MG63 (cell line): Measurements from ENCODE around the gene SLC35A4. TPM values are rescaled to one million over a fixed set of nuclear protein-coding genes. Genes with fewer than 3 reads are reported as not detected.

Source experiments
- DNase-seq: peaks from one replicate; pipeline ENCODE4 v3.0.0-alpha.2; 2020
- H3K27me3 ChIP-seq: fragments of 250-450 bp; sonication (Bioruptor Pico); 2 replicates; pipeline ENCODE4 v1.5.1; 2020; ENCODE audit warnings: mild to moderate bottlenecking, moderate library complexity
- H3K36me3 ChIP-seq: fragments of 250-450 bp; sonication (Bioruptor Pico); 2 replicates; pipeline ENCODE4 v1.5.1; 2020; ENCODE audit warnings: mild to moderate bottlenecking, moderate library complexity
- H3K4me3 ChIP-seq: fragments of 250-450 bp; sonication (Bioruptor Pico); 2 replicates; pipeline ENCODE4 v1.5.1; 2020; ENCODE audit warnings: mild to moderate bottlenecking, moderate library complexity
- H3K9me3 ChIP-seq: fragments of 250-450 bp; sonication (Bioruptor Pico); 2 replicates; pipeline ENCODE4 v1.5.1; 2020; ENCODE audit warnings: mild to moderate bottlenecking, moderate library complexity
- total RNA-seq: library from RNA; depleted of rRNA; stranded (reverse); fragments of >200 nt; shearing (Covaris generic); gene quantifications from 2 replicates; pipeline ENCODE4 v1.2.3, GENCODE V29; 2014; ENCODE audit warnings: low replicate concordance; rRNA removed

Gene SLC35A4, protein sequence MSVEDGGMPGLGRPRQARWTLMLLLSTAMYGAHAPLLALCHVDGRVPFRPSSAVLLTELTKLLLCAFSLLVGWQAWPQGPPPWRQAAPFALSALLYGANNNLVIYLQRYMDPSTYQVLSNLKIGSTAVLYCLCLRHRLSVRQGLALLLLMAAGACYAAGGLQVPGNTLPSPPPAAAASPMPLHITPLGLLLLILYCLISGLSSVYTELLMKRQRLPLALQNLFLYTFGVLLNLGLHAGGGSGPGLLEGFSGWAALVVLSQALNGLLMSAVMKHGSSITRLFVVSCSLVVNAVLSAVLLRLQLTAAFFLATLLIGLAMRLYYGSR
- 21.7 and 24.8 TPM in 2 replicates for total RNA-seq

DNA sequence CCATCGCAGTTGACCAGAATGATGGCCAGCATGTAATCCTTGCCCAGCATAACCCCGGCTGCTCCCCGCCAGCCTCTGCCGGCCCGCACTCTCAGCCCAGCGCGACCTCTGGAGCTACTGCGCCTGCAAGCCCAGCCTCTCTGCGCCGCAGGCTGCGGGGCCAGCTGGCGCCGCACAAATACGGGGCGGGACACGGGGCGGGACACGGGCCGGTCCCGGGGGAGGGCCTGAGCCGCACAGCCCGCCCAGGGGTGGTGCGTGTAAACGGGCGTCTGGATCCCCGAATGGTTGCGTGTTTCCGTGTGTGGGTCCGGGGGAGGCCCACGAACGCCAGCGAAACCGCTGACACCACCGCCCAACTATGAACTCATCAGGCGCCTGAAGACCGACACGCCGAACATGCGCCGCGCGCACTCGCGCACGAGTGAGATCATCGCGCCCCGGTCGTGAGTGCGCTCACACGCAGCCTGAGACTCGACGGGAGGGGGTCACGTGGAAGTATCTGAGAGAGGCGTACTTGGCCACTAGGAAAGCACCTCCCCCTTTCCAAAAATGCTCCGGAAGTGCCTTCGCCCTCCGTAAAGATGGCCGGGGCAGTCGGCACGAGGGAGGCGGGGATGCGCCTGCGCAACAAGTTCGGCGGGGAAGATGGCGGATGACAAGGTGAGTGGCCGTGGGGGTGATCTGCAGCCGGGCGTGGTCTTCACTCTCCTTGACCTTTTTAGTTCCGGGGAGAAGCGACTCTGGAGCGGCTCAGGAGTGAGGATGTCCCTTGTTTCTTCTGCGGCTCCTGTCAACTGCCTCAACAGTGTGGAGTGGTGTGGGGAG is at the start of gene SLC35A4, which contains the start of gene APBB3:
SLC35A4 (plus strand) TSS at position 633 of the 828 bp plus-strand sequence. CDS start 2,342 bp downstream, outside the sequence.
APBB3 (minus strand) TSS at position 403 of the 828 bp plus-strand sequence; CDS start at position 50, 353 bp downstream.
- Histone ChIP-seq H3K36me3 (peaks cover 38% of the 10 kb centered on the region), H3K4me3 (peak within 1 kb of the TSS; percentile 83), H3K9me3 (no peaks in the 10 kb centered on the region), H3K27me3 (no peaks in the 10 kb centered on the region)
- peak; percentile 99 for DNase-seq

DNA sequence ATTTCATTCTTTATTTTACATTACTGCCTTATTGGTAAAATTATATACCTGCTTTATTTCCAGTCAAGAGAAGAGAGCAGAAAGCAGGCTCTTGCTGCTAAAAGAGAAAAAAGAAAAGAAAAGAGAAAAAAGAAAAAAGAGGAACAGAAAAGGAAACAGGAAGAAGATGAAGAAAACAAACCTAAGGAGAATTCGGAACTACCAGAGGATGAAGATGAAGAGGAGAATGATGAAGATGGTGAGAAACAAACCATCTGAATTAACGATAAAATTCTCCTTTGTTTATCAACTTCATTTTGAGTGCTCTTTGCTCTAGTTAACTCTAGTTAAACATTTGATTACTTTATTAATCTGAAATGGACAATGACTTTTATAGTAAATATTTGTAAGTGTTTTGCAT is 40.6 kb upstream of the SLC35A4 start:
- DNase-seq = no peak
- H3K36me3 ChIP-seq = peaks cover 59% of the 10 kb centered on the region
- no peak overlapping the region for H3K4me3 ChIP-seq
- no peaks in the 10 kb centered on the region for H3K27me3 ChIP-seq
- no peaks in the 10 kb centered on the region for H3K9me3 ChIP-seq

DNA sequence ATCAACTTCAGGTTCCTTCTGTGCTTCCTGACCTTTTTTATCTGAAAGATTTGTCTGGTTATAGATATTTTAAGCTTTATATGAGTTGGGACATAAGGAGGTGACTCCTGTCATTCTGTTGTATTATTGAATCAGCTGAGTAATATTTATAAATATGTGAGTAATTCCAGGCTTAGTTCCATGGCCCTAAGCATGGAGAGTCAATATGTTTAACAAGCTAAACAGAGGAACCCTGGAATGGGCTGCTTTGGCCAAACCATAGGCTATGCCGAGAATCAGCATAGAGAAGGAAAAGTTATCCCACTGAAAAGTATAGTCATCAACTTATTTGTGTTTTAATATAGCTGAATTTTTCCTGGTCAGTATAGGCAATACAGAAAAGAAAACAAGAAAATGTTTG is 24.4 kb upstream of the SLC35A4 start:
- DNase-seq = no peak
- Histone ChIP-seq H3K27me3 (no peaks in the 10 kb centered on the region), H3K36me3 (peaks cover 82% of the 10 kb centered on the region), H3K4me3 (no peak overlapping the region), H3K9me3 (no peaks in the 10 kb centered on the region)

DNA sequence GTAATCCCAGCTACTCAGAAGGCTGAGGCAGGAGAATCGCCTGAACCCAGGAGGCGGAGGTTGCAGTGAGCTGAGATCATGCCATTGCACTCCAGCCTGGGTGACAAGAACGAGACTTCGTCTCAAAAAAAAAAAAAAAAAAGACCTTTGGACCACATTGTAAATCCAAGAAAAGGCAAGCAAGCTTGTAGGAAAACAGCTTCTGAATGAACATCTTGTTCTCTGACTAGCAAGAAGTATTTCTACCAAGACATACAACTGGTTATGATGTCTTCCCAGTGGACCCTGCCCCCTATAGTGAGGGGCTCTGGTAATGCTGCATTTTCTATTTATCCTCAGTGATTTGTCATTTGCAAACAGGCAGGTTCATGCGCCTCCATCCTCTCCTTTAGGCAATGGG is 21.7 kb upstream of the SLC35A4 start:
- H3K9me3 ChIP-seq = no peaks in the 10 kb centered on the region
- DNase-seq = no peak
- no peaks in the 10 kb centered on the region for H3K27me3 ChIP-seq
- H3K4me3 ChIP-seq = no peak overlapping the region
- peaks cover 60% of the 10 kb centered on the region for H3K36me3 ChIP-seq

DNA sequence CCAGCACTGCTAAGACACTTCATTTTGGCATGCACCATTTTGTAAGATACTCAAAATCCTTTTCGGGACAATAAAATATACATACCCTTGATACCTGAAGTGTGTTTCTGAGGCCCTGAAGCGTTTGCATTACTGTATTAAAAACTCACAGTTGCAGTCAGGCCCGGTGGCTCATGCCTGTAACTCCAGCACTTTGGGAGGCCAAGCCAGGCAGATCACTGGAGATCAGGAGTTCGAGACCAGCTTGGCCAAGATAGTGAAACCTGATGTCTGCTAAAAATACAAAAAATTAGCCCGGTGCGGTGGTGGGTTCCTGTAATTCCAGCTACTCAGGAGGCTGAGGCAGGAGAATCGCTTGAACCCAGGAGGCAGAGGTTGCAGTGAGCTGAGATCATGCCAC is 19.6 kb upstream of the SLC35A4 start:
- Histone ChIP-seq H3K27me3 (no peaks in the 10 kb centered on the region), H3K4me3 (no peak overlapping the region), H3K9me3 (no peaks in the 10 kb centered on the region), H3K36me3 (peaks cover 54% of the 10 kb centered on the region)
- DNase-seq = no peak

DNA sequence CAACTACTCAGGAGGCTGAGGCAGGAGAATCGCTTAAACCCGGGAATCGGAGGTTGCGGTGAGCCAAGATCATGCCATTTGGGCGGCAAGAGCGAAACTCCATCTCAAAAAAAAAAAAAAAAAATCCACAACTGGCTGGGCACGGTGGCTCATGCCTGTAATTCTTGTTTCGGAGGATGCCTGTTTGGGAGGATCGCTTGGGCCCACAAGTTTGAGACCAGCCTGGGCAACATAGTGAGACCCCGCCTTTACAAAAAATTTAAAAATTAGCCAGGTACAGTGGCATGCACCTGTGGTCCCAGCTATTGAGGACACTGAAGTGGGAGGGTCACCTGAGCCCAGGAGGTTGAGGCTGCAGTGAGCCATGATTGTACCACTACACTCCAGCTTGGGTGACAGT is 19.0 kb upstream of the SLC35A4 start:
- DNase-seq = no peak
- no peaks in the 10 kb centered on the region for H3K27me3 ChIP-seq
- H3K9me3 ChIP-seq = no peaks in the 10 kb centered on the region
- H3K36me3 ChIP-seq = peaks cover 54% of the 10 kb centered on the region
- H3K4me3 ChIP-seq = no peak overlapping the region

DNA sequence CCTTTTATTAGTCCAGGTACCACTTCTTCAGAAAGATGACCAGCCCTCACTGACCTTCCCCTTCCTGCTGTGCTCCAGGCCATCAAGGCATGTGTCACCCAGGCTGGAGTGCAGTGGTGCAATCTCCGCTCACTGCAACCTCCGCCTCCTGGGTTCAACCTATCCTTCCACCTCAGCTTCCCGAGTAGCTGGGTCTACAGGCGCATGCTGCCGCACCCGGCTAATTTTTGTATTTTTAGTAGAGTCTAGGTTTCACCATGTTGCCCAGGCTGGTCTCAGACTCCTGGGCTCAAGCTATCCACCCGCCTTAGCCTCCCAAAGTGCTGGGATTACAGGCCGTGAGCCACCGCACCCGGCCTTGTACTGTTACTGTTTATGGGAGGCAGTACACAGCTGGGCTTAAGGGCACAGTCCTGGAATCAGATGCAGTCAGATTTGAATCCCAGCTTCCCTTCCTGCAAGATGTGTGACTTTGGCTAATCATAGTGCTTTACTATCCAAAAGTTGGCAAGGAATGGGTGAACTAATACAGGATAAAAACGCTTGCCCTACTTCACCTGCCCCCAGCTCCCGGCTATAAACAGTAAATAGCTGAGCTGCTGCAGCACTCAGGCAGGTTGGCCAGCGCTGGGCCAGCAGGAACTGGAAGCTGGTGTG is 17.6 kb upstream of the SLC35A4 start:
- H3K9me3 ChIP-seq = no peaks in the 10 kb centered on the region
- no peaks in the 10 kb centered on the region for H3K27me3 ChIP-seq
- H3K4me3 ChIP-seq = no peak overlapping the region; the same call in 1 of the 2 replicates
- H3K36me3 ChIP-seq = peaks cover 54% of the 10 kb centered on the region
- DNase-seq = peak; percentile 34

DNA sequence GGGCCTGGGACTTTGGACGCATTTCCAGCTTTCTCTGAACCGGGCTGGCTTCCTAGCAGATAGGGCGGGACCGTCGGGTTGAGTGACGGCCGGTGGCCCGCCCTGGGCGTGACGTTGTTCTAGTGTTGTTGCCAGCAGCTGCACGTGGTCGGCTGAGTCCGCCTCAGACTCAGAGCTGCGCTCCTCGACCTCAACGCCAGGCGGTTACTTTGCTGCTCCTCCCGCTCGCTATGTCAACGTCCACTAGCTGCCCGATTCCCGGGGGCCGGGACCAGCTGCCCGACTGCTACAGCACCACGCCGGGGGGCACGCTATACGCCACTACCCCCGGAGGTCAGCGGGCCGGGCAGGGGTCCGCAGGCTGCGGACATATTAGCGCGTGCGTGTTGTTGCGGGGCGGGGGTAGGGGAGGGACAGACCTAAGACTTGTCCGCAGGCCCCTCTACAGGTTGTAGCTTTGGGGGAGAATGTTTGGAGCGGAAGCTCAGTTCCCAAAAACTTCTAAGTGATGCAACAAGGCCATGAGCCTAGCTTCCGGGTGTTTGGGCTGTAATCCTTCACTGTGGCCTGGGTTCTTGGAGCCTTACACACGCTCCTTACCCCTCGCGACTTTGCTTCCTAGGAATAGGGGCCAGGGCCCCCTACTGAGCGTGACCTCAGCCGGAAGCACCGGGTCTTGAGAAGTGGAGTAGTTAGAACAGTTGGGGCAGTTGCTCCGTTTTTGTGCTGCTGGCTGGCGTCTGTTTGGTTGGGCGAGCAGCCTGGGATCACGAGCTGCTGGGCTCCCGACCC is 16.9 kb upstream of the SLC35A4 start, which contains the start of gene EIF4EBP3:
EIF4EBP3 (plus strand) TSS at position 155 of the 792 bp plus-strand sequence; CDS start at position 231, 76 bp downstream.
- Histone ChIP-seq H3K4me3 (peak within 1 kb of the TSS; percentile 47), H3K36me3 (peaks cover 56% of the 10 kb centered on the region), H3K9me3 (no peaks in the 10 kb centered on the region), H3K27me3 (no peaks in the 10 kb centered on the region)
- peak; percentile 99 for DNase-seq

DNA sequence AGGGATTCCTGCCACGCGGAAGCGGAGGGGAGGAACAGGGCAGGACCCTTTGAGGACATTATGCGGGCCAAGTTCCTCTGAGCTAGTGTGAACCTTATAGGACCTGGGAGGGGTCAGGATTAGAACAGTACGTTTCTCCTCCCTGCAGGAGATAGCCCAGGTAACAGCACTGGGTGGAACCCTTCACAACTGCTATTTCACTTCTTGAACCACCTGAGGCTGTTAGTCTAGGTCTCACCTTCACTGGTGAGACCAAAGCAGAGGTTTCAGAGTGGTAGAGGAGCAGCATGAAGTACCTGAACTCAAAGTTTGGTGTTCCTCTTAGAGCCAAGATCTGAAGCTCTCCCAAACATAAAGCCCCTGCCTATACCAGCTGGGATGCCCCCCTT is 16.3 kb upstream of the SLC35A4 start:
- DNase-seq = no peak
- H3K4me3 ChIP-seq = peak overlapping the region; percentile 47

DNA sequence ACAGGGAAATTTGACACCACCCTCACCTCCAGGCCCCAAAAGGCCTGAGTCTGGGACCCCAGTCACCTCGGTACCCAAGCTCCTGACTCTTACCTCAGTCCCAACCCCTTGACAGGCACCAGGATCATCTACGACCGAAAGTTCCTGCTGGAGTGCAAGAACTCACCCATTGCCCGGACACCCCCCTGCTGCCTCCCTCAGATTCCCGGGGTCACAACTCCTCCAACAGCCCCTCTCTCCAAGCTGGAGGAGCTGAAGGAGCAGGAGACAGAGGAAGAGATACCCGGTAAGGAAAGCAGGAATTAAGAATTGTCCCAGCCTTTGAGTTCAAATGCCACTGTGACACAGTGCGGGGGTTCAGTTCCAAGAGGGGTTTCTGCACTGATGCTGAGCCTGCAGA is 15.8 kb upstream of the SLC35A4 start:
- no peaks in the 10 kb centered on the region for H3K27me3 ChIP-seq
- no peak for DNase-seq
- peaks cover 60% of the 10 kb centered on the region for H3K36me3 ChIP-seq
- no peaks in the 10 kb centered on the region for H3K9me3 ChIP-seq
- H3K4me3 ChIP-seq = no peak overlapping the region

More for the DNA sequence above, 16.3 kb upstream of the SLC35A4 start:
- peaks cover 58% of the 10 kb centered on the region for H3K36me3 ChIP-seq
- H3K9me3 ChIP-seq = no peaks in the 10 kb centered on the region
- H3K27me3 ChIP-seq = no peaks in the 10 kb centered on the region

DNA sequence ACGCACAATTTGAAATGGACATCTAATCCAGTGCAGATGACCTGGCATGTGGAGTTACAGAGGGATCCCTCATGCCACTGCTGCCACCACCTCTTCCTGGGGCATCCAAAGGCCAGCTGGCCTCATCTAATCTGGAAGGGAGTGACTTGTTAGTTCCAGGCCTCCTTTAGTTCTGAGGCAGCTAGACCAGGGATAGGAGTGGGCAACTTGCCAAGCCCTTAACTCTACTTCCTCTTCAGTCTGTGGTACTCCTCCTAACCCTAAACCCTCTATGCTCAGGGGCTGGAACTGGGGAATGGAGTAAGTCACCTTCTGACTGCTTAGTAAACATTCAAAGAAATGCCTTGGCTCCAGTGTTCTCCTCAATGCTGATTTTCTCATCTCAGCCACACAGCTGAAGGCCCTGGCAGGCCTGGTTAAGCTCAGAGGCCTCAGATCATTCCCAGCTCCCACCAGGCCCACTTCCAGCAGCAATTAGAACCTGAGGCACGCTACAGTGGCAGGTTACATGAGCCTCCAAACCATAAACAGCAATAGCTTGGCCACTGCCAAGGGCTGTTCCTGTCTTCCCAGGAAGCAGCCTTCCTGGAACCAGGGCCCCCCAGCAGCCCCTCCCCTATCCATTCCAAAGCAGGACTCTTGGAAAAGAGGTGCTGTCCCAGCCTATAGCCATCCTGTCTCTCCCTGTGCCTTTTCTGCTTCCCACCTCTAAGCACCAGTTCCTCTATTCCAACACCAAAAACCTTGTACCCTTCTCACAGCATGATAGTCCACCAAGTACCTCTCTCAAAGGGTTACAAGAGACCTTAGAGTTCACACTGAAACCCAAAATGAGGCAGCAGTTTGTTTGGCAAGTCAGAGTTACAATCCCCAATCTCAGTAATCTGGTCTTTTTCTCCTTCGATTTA is 15.1 kb upstream of the SLC35A4 start:
- peaks cover 54% of the 10 kb centered on the region for H3K36me3 ChIP-seq
- no peaks in the 10 kb centered on the region for H3K27me3 ChIP-seq
- H3K4me3 ChIP-seq = no peak overlapping the region
- no peaks in the 10 kb centered on the region for H3K9me3 ChIP-seq
- DNase-seq = peak; percentile 67

DNA sequence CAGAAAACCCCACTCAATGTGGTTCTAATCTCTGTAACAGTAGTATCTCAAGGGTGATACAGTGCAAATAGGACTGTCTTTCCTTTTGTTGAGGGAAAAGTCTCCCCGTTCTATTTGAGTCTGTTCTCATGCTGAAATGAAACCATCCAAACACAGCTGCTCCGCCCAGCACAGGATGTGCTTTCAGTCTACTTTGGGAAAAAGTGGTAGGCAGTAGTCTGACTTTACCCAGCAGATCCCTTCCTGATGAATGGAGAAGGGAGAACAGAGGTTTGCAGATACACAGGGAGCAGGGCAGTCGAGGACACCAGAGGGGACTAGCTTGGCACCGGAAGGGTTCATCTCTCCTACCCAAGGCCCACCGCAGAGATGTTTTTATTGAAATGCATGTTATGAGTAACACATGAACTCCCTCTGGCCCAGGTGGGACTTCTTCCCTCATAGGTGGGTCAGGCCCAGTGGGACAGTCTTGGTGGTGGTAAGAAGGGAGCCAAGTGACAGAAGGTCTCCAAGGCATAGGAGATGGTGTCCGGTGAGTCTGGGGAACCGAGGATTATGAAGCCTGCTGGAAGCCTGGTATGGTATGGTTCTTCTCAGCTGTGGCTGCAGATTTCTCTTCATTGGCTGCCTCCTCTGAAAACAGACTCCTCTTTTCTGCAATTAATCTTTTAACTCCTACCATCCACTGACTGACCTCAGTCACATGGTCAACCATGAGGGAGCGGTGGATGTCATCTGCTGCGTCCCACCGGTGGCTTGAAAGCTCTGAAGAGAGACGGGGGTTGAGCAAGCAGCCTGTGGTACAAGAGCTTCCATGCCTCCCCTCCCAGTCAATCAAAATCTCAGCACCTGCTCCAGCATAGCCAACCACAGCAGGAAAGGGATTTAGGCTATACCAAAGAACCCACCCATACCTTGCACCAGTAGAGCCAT is 14.2 kb upstream of the SLC35A4 start:
- no peak for DNase-seq
- peaks cover 59% of the 10 kb centered on the region for H3K36me3 ChIP-seq
- H3K27me3 ChIP-seq = no peaks in the 10 kb centered on the region

DNA sequence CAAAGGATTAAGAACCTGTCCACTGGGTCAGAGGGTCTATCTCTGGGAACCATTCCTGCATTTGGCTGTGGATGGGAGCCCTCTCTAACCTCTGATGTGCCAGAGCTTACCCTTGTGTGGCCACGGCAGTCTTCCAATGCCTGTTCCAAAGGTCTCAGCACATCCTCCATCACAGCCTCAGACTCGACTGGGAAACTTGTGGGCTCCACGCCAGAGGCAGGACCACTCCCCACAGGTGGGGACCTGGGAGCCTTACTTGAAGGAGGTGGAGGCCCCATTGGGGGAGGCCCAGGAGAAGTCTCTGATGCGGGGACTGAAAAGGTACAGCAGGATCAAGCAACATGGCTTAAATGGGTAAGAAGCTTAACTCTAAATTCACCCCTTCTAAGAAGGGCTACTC is 12.8 kb upstream of the SLC35A4 start:
- no peaks in the 10 kb centered on the region for H3K27me3 ChIP-seq
- H3K4me3 ChIP-seq = no peak overlapping the region
- DNase-seq = no peak
- H3K36me3 ChIP-seq = peaks cover 73% of the 10 kb centered on the region
- H3K9me3 ChIP-seq = no peaks in the 10 kb centered on the region

More for the DNA sequence above, 14.2 kb upstream of the SLC35A4 start:
- Histone ChIP-seq H3K9me3 (no peaks in the 10 kb centered on the region), H3K4me3 (no peak overlapping the region)

DNA sequence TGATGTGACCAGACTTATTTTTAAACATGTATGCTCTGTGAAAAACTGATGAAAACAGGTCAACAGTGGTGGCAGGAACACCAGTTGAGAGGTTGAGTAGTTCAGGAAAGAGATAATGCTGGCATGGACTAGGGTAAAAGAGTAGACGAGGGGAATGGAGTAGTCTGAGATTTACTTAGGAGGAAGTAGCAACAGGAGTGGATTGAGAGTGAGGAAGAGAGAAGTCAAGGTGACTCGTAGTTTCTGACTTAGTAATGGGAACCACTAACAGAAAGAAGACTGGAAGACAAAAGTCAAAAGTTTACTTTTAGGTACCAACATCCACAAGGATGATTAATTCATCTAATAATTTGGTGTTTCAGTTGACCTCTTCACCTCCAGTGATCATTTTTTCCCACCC is 11.0 kb upstream of the SLC35A4 start:
- H3K9me3 ChIP-seq = no peaks in the 10 kb centered on the region
- DNase-seq = no peak
- no peaks in the 10 kb centered on the region for H3K27me3 ChIP-seq
- no peak overlapping the region for H3K4me3 ChIP-seq
- peaks cover 76% of the 10 kb centered on the region for H3K36me3 ChIP-seq
